GM23338 (cell line): ENCODE data around the gene AFF3. TPM values are rescaled to one million over a fixed set of nuclear protein-coding genes. Genes with fewer than 3 reads are reported as not detected.

Source experiments
- ATAC-seq: fragments of 200-7000 bp; cut with Tn5 transposase; 3 replicates; pipeline ENCODE4 v1.9.1; 2020
- DNase-seq: peaks from one replicate; pipeline ENCODE4 v3.0.0-alpha.2; 2015; ENCODE audit warnings: low spot score
- H2AFZ ChIP-seq: fragments of 200-600 bp; sonication (generic); 2 replicates; pipeline ENCODE4 v1.8.0; 2016; ENCODE audit warnings: antibody characterized with exemption, mild to moderate bottlenecking, moderate library complexity
- H3F3A ChIP-seq: fragments of 200-600 bp; sonication (generic); replicated peaks from 2 replicates; pipeline ENCODE4 v1.8.0; 2017; ENCODE audit warnings: antibody characterized with exemption, mixed run types, low read depth
- H3K27ac ChIP-seq: fragments of 200-600 bp; sonication (generic); 2 replicates; pipeline ENCODE4 v1.6.1; 2016; ENCODE audit warnings: low read depth
- H3K27me3 ChIP-seq: fragments of 200-600 bp; sonication (generic); 2 replicates; pipeline ENCODE4 v1.8.0; 2016; ENCODE audit warnings: mild to moderate bottlenecking, mixed run types, moderate library complexity; ENCODE audit not compliant: insufficient read depth
- H3K36me3 ChIP-seq: fragments of 200-600 bp; sonication (generic); 2 replicates; pipeline ENCODE4 v1.8.0; 2016; ENCODE audit warnings: mild to moderate bottlenecking; ENCODE audit not compliant: insufficient read depth
- H3K4me1 ChIP-seq: fragments of 200-600 bp; sonication (generic); 2 replicates; pipeline ENCODE4 v1.8.0; 2016; ENCODE audit warnings: mild to moderate bottlenecking, moderate library complexity; ENCODE audit not compliant: insufficient read depth
- H3K4me2 ChIP-seq: fragments of 200-600 bp; sonication (generic); 2 replicates; pipeline ENCODE4 v1.7.1; 2017; ENCODE audit warnings: mixed run types
- H3K4me3 ChIP-seq: fragments of 200-600 bp; sonication (generic); 2 replicates; pipeline ENCODE4 v1.6.1; 2016; ENCODE audit warnings: mixed run types
- H3K79me2 ChIP-seq: fragments of 200-600 bp; sonication (generic); replicated peaks from 2 replicates; pipeline ENCODE4 v1.8.0; 2017; ENCODE audit warnings: mild to moderate bottlenecking; ENCODE audit not compliant: insufficient read depth
- H3K9me2 ChIP-seq: fragments of 200-600 bp; sonication (generic); 2 replicates; pipeline ENCODE4 v1.8.0; 2017; ENCODE audit not compliant: insufficient read depth
- H4K20me1 ChIP-seq: fragments of 200-600 bp; sonication (generic); replicated peaks from 2 replicates; pipeline ENCODE4 v1.8.0; 2017; ENCODE audit warnings: mild to moderate bottlenecking; ENCODE audit not compliant: insufficient read depth
- H3K27ac Mint-ChIP-seq: 2 replicates; pipeline ENCODE4 v1.8.0; 2020; ENCODE audit warnings: inconsistent platforms, mild to moderate bottlenecking, moderate library complexity, mixed read lengths
- H3K27me3 Mint-ChIP-seq: 3 replicates; pipeline ENCODE4 v1.8.0; 2022; ENCODE audit warnings: low read depth, mild to moderate bottlenecking, moderate library complexity, mixed read lengths, inconsistent platforms; ENCODE audit not compliant: insufficient read depth, poor library complexity
- H3K36me3 Mint-ChIP-seq: 3 replicates; pipeline ENCODE4 v1.8.0; 2021; ENCODE audit warnings: low read depth, mild to moderate bottlenecking, inconsistent platforms, moderate library complexity, mixed read lengths
- H3K4me1 Mint-ChIP-seq: 3 replicates; pipeline ENCODE4 v1.8.0; 2020; ENCODE audit warnings: mild to moderate bottlenecking, inconsistent platforms, mixed read lengths
- H3K4me3 Mint-ChIP-seq: 3 replicates; pipeline ENCODE4 v1.8.0; 2021; ENCODE audit warnings: moderate library complexity, mild to moderate bottlenecking, inconsistent platforms, mixed read lengths
- H3K9me3 Mint-ChIP-seq: 3 replicates; pipeline ENCODE4 v1.8.0; 2020; ENCODE audit warnings: moderate library complexity, mild to moderate bottlenecking, inconsistent platforms, mixed read lengths
- CTCF ChIP-seq, 2 experiments: fragments of 200-600 bp in 1 of 2; sonication (generic) in 1 of 2; conservative IDR thresholded peaks; 2 replicates each; pipeline versions ENCODE4 v1.5.1 to v1.6.1; 2016 to 2017; ENCODE audit warnings: antibody characterized with exemption in 2 of 2, low read depth in 2 of 2, mild to moderate bottlenecking in 2 of 2, moderate library complexity in 1 of 2
- JUNB ChIP-seq: IDR thresholded peaks from one replicate; pipeline ENCODE4 v1.6.1; 2016; ENCODE audit warnings: antibody characterized with exemption; ENCODE audit not compliant: unreplicated experiment
- NANOG ChIP-seq: IDR thresholded peaks from 2 replicates; pipeline ENCODE4 v1.6.1; 2016; ENCODE audit warnings: antibody characterized with exemption, borderline replicate concordance
- POLR2AphosphoS5 ChIP-seq: IDR thresholded peaks from 2 replicates; pipeline ENCODE4 v1.6.1; 2016; ENCODE audit warnings: antibody characterized with exemption, low read depth
- REST ChIP-seq: IDR thresholded peaks from one replicate; pipeline ENCODE4 v1.6.1; 2018; ENCODE audit warnings: antibody characterized with exemption; ENCODE audit not compliant: unreplicated experiment
- ZNF331 ChIP-seq: fragments of 250-450 bp; sonication (Bioruptor Pico); IDR thresholded peaks from 2 replicates; pipeline ENCODE4 v1.5.0; 2020; ENCODE audit warnings: low read depth, mild to moderate bottlenecking, moderate library complexity
- polyA plus RNA-seq: library from polyadenylated mRNA; unstranded; fragments of >200 nt; fragmentation: Nextera tagmentation; extraction: Ambion mirVana; gene quantifications from 2 replicates; pipeline ENCODE4 v1.2.1, GENCODE V29; 2016
- total RNA-seq: library from RNA; depleted of rRNA; stranded (reverse); fragments of >200 nt; shearing (Covaris generic); gene quantifications from 2 replicates; pipeline ENCODE4 v1.2.3, GENCODE V29; 2014

The AFF3 gene
- total and polyA plus RNA-seq, 2 experiments from 2014 or later: 0.73 to 1.4 TPM

DNA sequence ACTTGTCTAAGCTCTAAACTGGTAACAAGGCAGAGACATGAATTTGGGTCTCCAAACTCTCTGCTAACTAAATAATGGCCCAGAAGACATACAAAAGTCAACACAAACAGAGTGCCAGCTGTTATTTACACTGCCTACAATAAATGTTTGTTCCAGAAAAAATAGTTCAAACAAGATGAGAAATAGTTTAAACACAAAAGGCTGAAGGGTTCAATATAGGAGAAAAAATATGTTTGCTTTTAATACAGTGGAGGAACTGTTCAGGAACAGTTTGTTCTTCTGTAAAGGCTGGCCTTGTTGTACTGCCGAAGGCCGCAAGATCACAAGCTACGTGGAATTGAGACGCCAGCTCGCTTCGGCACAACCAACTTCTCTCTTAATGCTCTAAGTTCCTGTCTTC lies 74.6 kb downstream of the AFF3 start:
- H3K79me2 ChIP-seq: no peaks in the 10 kb centered on the region
- Mint-ChIP-seq H3K36me3 (peaks cover 4% of the 10 kb centered on the region; the same call in 2 of the 3 replicates), H3K4me3 (no peak overlapping the region), H3K27ac (no peak overlapping the region), H3K27me3 (no peaks in the 10 kb centered on the region), H3K4me1 (no peaks in the 10 kb centered on the region), H3K9me3 (peaks cover 9% of the 10 kb centered on the region)
- no peaks in the 10 kb centered on the region for H3F3A ChIP-seq
- H3K9me2 ChIP-seq: no peaks in the 10 kb centered on the region
- H3K4me2 ChIP-seq: no peak overlapping the region
- H4K20me1 ChIP-seq: no peaks in the 10 kb centered on the region
- H3K27me3 ChIP-seq: no peaks in the 10 kb centered on the region
- H3K4me3 ChIP-seq: no peak overlapping the region
- no peaks in the 10 kb centered on the region for H3K4me1 ChIP-seq
- DNase-seq (no peak), ATAC-seq (no peak)
- no peak overlapping the region for H3K27ac ChIP-seq
- H3K36me3 ChIP-seq: no peaks in the 10 kb centered on the region
- TF ChIP-seq NANOG: no peak
- H2AFZ ChIP-seq: no peak overlapping the region

GRCh38 chr2:100066856-100067255 lies 75.5 kb downstream of the AFF3 start:
- Mint-ChIP-seq H3K36me3 (peaks cover 4% of the 10 kb centered on the region; the same call in 2 of the 3 replicates), H3K4me3 (no peak overlapping the region)
- ATAC-seq: no peak

More at GRCh38 chr2:100066856-100067255, 75.5 kb downstream of the AFF3 start:
- Histone ChIP-seq H3K36me3 (no peaks in the 10 kb centered on the region), H3F3A (no peaks in the 10 kb centered on the region), H3K4me1 (no peaks in the 10 kb centered on the region), H3K79me2 (no peaks in the 10 kb centered on the region), H3K9me2 (no peaks in the 10 kb centered on the region), H2AFZ (no peak overlapping the region), H3K4me3 (no peak overlapping the region), H3K27me3 (no peaks in the 10 kb centered on the region), H4K20me1 (no peaks in the 10 kb centered on the region), H3K27ac (no peak overlapping the region), H3K4me2 (no peak overlapping the region)
- no peak for DNase-seq
- Mint-ChIP-seq H3K27ac (no peak overlapping the region), H3K9me3 (peaks cover 14% of the 10 kb centered on the region), H3K4me1 (no peaks in the 10 kb centered on the region), H3K27me3 (peaks cover 1% of the 10 kb centered on the region)
- TF ChIP-seq POLR2AphosphoS5: no peak
- TF ChIP-seq JUNB: no peak
- no peak for TF ChIP-seq ZNF331 (CRISPR knock-in tag)
- no peak for TF ChIP-seq NANOG
- no peak for TF ChIP-seq REST
- TF ChIP-seq CTCF (conservative IDR thresholded peaks at IDR 0.05; ENCODE audit: low read depth in 2 of 2): no peak
